HG02610 (cell line): ENCODE data around the gene MYL12B.
"Not testable (repeated sequence)": the region's sequence is repeated elsewhere in the genome, so short reads cannot be mapped to it uniquely, and the experiment has no call there.

Experiments used
- ATAC-seq: cut with Tn5 transposase; IDR thresholded peaks from one replicate; pipeline ENCODE4 v1.9.1; 2021; ENCODE audit warnings: mild to moderate bottlenecking, moderate library complexity; ENCODE audit not compliant: unreplicated experiment

MYL12B gene

DNA sequence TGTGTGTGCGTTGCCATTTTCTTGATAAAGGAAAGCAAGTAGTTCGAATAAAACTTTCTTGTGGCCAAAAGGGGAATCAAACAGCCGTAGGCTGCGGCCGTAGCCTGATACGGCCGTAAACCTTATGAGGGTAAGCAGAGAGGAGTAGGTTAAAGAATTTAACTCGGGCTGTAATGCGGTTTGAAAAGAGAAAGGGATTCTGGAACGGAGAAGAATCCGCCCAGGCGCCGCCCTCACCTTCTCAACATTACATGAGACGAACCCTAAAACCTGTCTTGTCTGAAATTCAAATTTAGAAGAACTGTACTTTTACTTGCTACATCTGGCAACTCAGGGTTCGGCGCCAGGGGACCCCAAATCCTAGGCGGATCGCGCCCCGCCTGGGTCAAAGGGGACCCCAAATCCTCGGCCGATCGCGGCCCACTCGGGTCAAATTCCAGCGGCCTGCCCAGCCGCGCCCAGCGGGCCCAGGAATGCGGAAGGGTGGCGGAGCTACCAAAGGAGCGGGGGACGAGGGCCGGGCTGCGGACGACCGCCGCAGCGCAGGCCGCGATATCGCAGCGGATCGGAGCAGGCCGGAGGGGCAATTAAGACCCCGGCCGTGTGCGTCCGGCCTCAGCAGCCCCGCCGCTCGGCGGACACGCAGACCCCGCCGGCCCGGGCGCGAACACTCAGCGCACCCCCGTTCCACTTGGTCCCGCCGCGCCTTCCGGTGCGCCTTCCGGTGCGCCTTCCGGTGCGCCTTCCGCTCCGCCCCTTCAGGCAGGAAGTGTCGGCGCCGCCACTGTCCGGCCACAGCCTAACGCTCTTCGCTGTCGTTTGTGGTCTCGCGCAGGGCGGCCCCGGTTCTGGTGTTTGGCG lies at the start of gene MYL12B:
TSS of gene MYL12B (plus strand) at position 761 of the 861 bp plus-strand sequence. CDS start 10,766 bp downstream, outside the sequence.
- peak; percentile 84 for ATAC-seq

DNA sequence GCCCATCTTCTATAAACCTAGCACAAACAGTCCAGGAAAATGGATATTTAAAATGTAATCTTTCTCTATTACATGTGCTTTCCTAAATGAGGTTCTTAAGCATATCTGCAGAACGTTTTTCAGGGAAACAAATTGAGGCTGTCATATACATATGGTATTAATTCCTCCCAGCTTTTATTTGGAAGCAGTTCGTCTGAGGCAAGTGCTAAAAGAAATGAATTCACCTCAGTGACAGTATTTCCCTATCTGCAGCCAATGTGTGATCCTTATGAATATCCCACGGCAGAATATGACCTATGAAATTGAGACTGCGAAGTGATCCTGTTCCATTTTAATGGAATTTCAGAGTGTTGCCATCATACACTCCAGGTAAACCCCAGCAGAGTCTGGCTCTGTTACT lies 49.3 kb upstream of the MYL12B start:
- no peak for ATAC-seq

DNA sequence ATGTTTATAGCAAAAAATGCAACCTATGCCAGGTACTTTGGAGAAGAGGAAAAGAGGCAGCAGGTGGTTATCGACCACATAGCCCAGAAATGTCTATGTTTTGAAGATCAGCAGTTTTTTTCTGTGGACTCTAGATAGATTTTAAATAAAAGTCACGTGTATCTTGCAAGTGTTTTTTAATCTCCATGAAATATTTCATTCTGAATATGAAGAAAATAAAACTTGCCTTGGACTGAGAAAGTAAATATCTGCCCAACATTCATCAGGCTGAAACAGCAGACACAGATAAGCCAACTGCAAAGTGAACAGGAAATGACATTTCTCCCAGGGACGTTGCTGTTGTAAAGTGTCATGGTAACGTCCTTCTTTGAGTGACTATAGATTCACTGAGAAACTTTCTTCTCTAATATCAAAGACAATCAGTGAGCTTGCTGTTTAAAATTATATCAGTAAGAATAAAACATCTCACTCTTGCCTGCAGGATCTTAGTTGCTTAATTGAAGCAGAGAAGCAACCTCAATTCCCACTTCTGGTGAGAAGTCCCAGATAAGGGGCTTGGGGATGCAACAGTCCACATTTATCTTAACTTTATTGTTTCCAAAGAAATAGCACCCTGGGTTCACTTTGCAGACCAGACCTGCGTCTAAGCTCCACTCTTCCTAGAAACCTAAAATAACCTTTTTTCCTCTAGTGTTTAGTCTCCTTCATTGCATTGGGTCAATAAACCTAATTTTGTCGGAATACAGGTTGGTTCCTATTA lies 48.5 kb upstream of the MYL12B start:
- ATAC-seq, result no peak

DNA sequence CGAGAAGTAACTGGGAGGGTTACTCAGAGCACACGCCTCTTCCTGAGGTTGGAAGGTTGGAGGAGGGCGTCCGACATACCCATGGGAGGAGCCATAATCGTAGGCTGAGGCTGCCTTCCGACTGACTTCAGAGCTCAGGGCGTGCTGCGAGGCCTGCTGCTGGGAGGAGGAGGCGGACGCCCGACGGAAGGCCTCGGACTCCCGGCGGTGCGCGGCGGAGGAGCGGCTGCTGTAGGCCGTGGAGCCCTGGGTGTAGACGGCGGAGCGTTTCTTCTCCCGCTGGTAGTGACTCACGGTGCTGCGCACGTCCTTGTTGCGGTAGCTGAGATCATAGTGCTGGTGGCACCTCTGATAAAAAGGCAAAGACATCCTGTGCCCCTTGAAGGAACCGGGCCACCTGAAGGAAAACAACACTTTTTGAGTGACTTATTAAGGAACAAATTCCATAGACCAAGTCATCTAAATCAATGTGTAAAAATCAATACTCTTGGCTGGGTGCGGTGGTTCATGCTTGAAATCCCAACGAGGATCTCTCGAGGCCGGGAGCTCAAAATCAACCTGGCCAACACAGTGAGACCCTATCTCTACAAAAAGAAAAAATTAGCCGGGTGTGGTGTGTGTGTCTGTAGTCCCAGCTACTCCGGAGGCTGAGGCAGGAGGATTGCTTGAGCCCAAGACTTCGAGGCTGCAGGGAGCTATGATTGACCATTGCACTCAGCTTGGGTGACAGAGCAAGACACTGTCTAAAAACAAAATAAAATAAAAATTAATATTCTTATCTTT lies 46.9 kb upstream of the MYL12B start:
- no peak for ATAC-seq

DNA sequence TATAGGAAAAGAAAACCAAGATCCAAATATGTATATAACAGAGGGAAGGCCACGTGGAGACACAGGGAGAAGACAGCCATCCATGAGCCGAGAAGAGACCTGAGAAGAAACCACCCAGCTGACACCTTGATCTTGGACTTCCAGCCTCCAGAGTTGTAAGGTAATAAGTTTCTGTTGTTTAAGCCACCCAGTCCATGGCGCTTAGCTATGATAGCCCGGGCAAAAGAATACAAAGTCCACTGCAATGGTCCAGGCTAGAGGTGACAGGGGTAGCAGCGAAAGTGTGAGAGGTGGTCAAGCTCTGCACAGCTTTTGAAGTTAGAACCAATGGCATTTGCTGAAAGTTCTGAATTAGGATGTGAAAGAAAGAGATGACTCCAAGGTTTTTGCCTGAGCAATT lies 44.9 kb upstream of the MYL12B start:
- no peak for ATAC-seq

DNA sequence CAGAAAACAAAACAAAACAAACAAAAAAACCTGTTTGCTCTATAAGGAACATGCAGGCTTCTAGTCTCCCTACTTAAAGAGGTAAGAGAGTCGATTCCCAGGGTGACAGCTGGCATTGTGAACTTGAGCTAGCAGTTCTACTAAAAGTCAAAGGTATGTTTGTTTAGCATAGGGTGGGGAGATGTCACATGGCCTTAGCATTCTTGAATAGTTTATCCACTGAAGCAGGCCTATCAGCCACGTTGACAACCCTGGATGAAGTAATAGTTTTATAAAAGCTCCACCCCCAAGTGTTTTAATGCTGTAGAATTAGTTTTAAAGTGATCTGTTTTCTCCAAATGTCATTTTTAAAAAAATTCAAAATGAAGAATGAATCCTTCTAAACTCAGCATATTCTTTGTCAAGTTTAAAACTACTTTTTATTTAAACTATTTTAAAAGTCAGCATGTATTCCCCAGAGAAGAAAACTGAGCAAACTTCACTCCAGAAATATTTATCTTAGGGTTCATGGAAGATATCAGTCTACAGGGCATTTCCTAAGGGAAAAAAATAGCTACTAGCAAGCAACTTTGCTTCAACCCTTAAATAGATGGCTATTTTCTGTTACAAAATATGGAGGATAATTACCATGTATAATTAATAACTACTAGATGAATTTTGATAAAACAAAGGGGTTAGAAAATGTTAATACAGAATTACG lies 43.8 kb upstream of the MYL12B start:
- ATAC-seq, result no peak

DNA sequence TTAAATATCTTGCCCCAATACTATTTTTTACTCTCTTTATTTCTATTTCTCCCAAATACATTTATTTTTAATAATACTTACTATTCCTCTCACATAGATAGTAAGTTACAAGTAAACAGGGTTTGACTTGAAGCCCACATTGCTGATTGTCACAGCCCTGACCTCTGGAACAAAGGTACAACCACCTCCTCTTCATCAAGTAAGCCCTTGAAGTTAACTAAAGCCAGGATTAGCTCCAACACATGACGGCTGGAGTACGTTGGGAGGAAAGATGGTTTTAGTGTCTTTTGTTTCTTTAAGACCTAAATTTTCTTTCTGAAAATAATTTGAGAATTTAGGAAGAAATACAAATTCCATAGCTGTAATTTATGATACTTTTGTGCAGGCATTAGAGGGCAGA lies 43.1 kb upstream of the MYL12B start:
- ATAC-seq, result no peak

DNA sequence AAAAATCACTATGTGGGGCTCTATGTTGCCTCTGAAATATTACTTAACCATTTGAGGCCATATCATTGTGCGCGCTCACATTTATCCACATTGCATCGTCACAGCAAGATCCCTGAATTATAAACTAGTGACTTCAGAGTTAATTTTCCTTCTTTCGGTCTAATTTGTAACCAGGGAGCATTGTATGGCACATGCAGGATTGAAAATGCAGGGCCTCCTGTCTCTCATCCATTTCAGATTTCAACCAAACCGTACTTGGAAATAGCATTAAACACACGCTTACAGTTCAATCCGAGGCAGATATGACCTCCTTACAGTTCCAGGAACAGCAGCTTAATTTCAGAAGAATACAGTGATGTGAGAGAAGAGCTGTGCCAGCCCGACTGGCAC lies 42.7 kb upstream of the MYL12B start:
- ATAC-seq, result no peak

DNA sequence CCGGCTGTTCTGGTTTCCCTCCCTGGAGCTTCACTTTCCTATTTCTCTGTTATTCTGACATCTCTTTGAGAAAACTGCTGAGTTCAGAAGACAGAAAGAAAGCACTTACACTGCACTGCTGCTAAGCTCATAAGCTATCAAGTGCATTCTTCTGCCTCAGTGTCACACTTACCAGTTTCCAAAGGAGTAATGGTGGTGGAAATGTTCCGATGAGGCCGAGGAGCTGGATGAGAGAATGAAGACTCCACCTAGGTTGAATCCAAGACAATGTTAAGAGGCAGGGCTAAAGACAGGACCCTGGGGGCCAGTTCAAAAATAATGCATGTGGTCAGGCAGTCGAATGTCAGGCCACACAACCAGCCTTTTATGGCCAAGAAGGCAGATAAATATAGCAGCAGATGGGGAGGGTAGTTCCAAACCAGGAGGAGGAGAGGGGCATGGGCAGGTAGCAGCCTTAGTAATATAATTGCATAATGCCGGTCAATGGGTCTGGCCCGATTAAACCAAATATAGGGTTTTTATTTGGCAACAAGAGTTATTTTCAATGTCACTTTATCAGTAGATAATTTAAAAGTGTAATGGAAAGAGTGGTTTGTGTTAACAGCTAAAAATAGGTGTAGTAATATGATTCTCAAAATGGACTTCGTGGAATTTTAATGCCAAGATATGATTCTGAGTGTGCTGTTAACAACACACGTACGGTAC lies 42.1 kb upstream of the MYL12B start, which contains the start of gene MYOM1:
TSS of gene MYOM1 (minus strand) at position 338 of the 705 bp plus-strand sequence. CDS start 4,745 bp downstream, outside the sequence.
- no peak for ATAC-seq

DNA sequence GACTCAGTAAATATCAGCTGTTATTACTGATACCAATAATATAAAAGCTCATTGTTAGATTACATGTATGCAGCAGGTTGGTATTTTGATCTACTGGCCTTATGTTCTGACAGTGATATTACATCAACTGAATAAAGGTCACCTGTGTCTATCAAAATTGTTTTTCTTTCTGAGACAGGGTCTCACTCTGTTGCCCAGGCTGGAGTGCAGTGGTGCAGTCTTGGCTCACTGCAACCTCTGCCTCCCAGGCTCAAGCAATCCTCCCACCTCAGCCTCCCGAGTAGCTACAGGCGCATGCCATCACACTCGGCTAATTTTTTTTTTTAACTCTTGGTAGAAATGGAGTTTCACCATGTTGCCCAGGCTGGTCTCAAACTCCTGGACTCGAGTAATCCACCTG lies 41.1 kb upstream of the MYL12B start:
- not testable (repeated sequence) for ATAC-seq

DNA sequence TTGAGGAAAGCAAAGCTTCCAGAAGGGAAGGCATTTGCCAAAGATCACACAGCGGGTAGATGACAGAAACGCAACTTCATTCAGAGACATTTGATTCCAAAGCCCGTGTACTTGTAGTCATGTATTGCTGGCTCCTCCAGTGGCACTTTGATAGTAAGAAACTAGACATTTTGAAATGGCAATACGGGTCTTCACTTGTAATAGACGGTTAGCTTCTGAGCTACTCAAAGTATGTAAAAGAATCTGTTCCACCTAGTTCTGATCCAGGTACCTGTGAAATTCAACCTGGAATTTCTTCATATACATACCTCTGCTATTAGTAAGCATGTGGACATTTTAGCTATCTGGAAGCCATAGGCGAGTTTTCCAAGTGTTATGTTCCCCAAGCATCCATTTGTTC lies 40.4 kb upstream of the MYL12B start:
- no peak for ATAC-seq

DNA sequence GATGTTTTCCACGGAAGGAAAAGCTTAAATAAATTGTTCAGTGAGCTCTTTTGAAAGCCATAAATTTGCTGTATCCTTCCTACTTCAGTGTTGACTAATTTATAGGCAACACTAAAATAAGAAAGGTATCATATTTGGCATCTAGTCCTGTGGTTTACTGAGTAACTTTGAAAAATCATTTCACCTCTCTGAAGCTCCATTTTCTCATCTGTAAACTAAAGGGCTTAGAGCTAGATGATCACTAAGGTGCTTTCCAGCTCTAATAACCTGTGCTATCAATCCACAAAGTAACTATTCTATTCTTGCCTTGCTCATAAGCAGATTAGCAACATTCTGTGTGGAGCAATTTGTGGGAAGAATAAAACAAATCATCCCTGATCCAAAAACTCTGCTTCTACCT lies 38.6 kb upstream of the MYL12B start:
- peak; percentile 41 for ATAC-seq

DNA sequence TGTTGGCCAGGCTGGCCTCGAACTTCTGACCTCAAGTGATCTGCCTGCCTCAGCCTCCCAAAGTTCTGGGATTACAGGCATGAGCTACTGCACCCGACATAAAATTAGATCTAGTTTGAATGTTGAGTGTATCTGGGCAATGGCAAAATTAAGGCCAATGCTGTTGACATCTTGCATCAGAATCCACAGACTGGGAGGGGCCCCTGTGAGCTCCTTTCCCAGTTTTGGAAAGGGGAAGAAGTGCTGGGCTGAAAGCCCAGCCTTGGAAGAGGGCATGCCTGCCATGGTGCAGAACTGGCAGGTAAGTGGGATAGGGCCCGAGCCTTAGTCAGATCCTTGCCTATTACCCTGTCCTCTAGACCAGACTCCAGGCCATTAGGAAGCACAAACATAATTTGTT lies 37.7 kb upstream of the MYL12B start:
- no peak for ATAC-seq

DNA sequence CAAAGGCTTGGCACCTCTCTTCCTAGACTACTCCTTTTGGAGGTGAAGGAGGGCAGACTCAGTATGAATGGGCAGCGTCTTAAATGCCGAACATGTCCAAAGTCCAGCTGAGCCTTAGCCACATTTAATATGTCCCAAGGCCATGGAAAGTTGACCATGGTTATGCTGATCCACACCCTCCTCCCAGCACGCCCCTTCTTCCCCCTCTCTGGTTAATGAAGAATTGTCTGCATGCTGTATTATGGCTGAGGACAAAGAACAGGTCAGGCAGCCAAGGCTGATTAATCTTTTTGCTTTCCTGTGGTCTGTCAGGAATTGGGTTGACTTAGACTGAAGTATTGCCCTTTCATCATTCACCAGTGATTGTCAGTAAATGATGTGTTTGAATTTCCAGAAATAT lies 36.3 kb upstream of the MYL12B start:
- ATAC-seq, result no peak

DNA sequence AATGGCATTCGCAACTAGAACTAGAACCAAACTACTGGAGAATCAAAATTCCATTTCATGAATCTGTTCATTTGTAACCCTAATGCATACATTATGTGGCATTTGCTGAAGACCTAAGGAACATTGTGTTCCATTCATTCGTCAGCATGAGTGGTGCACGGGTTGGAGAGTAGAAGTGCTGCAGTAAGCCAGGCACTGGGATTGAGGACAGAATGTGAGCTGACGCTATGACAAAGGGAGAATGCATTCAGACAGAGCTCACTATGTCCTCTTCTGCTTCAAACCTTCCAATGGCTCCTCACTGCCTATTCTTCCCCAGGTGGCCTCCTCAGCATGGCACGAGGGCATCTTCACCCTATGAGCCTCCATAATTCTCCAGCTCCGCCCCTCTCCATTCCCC lies 35.9 kb upstream of the MYL12B start:
- no peak for ATAC-seq

DNA sequence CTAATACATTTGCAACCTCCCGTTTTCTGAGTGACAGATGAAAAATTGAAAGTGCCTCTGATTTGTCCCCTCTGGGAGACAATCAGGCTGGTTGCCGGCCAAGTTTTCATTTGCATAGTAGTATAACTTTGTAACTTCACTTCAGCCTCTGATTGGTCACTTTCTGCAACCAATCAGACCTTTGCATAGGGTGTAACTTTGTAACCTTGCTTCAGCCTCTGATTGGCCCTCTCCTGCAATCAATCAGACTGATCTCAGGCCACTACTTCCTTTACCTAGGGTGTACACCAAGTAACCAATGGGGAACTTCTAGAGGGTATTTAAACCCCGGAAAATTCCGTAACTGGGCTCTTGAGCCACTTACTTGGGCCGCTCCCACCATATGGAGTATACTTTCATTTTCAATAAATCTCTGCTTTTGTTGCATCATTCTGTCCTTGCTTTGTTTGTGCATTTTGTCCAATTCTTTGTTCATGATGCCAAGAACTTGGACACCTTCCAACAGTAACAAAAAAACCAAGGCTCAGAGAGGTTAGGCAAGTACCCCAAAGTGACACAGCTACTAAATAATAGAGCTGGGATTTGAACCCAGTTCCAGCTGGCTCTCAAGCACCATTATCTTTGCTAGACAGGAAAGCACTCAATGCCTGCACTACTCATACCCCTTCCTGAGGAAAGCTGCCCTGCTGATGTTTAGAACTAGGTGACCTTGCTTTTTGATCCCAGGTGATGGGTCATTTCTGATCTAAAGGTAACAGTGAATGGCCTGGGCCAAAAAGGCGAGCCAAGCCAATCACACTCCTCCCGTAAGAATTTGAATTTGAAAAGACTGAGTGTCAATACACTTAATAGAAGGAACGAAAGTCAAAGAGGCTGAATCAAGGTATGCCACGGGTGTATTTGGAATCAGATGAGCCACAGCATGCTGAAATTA lies 31.3 kb upstream of the MYL12B start:
- ATAC-seq, result no peak

DNA sequence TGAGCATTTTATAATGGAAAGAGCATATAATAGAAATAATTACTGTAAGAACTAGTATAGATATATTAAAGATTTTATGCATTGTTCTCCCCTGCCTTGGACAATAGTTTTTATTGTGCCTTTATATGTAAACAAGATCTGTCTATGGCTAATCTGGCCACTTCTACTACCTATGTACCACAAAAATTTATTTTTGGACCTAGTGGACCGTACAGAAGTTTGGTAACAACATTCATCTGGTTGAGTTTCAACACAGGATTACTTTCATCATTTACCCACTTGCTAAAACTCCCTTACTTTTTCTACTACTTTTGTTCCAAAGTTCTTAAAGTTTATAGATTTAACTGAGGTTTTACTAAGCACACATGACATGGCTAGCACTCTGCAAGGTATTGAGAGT lies 28.9 kb upstream of the MYL12B start:
- no peak for ATAC-seq

DNA sequence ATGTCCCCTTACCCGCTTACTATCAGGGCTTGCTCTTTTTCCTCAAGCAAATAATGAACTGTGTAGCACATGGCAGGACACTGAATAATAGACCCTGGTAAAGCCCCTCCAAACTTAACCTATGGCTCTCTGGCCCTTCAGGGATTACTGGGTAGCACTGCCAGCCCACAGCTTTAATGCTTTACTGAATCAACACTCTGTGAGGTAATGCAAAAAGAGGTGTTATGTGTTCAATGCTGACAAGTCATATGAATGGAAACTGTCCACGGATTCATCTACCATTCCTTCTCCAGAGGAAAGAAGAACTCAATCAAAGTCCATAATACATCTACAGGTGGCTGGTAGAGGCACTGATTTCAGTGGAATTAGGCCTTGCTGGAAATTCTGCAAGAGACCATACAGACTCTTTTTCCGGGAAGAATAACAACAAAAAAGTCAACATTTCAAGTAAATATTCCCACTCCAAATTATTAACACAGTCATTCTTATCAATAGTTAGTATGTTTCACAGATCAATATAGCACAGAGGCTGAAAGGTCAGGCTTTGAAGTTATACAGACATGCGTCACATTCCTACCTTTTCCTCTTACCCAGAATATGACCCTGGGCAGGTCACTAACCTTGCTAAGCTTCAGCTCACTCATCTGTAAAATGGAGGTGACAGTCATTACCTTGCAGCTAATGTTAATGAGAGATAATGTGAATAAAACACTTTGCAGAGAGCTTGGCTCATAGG lies 28.3 kb upstream of the MYL12B start:
- ATAC-seq, result no peak
